Measurements from ENCODE around the gene CYB5R3.
"Not testable (repeated sequence)": the region's sequence is repeated elsewhere in the genome, so short reads cannot be mapped to it uniquely, and the experiment has no call there.

CYB5R3 gene

DNA sequence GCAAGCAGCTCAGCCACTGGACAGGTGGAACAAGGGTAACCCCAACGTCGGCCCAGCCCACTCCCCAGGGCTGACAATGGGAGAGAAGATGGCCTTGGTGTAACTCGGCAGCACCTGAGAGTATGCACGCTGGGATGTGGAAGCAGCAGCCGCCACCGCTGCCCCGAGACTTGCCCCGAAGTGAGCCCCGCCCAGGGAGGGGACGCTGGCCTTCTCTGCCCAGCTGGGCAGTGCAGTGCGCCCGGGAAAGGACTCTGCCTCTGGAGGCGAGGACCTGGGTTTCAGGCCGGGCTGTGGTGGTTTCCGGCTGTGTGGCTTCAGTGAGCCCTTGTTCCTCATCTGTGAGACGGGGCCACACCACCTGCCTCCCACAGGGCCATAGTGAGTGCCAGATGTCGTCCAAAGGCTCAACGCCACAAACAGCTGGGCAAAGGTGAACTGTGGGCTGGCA is 25.9 kb downstream of the CYB5R3 start:
- no peak for DNase-seq (ENCODE audit: low spot score)

DNA sequence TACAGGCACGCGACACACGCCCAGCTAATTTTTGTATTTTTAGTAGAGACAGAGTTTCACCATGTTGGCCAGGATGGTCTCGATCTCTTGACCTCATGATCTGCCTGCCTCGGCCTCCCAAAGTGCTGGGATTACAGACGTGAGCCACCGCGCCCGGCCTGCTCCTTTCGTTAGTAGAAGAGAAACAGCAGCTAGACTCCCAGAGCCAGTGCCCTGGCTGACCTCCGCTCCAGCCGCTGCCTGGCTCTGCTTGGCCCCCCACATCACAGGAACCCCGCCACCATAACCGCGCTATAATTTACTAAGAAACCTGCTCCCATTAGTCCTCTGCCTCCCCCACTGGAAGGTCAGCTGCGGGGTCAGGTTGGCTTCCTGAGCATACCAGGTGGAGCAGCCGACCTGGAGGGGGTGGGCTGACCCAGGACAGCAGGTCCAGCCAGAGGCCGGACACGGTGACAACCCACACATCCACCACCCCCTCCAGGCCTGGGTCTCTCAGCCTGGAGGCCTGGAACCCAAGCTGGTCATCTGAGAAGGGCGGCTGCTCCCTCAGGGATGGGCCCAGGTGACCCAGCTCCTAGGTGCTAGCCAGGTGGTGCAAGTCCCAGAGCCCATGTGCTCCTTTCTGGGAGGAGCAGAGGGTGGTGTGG is 27.0 kb downstream of the CYB5R3 start:
- DNase-seq (ENCODE audit: low spot score) = no peak

GRCh38 chr22:42621505-42622002 is 27.6 kb downstream of the CYB5R3 start:
- peak; percentile 62 for DNase-seq (ENCODE audit: low spot score)

DNA sequence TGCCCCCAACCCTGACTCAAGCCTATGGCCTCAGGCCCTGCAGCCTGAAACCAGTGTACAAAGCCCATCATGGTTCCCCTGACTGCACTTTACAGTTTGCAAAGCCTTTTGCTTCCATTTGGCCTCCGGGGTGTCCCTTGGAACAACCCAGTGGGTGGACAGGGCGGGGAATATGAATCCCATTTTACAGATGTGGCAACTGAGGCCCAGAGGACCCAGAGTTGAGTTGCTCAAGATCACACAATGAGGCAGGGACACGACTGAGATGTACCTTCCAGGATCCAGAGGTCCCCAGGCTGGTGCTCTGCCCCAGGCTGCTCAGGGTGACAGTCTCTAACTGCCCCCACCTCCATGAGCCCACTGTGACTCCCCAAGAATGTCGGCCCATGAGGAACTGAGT is 29.1 kb downstream of the CYB5R3 start:
- DNase-seq (ENCODE audit: low spot score) = no peak

DNA sequence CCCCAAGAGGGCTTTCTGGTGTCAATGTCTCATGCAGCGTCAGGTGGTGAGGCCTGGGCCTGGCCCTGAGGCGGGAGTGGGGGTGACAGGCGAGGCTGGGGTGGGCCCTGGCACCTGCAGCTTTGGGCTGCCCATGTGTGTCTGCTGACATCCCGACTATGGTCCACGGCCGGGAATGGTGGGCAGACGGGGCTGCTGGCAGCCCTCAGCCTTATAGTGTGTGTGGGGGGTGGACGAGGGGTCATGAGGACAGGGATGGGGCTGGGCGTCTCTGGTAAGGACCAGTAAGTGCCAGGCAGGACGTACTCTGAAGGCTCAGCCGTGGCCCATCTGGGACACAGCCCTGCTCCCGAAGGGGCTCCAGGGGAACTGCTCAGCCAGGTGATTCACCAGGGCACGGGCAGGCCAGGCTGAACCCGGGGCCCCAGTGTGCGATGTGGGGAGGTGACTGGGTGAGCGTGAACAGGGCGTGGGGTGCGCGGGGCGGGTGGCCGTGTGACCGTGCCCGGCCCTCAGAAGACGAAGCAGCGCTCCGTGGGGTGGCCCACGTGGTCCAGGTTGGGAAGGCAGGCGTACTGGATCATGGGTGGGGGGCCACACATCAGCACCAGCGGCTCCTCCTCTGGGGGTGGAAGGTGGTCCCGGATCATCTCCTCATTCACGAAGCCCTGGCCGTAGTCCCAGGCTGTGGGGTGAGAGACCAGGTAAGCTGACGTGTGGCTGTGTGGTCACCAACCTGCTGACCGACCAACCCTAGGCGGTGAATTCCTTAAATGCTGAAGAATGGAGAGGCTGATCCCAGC is 29.7 kb downstream of the CYB5R3 start:
- DNase-seq (ENCODE audit: low spot score) = no peak

- no peak for DNase-seq (ENCODE audit: low spot score)
Measured at GRCh38 chr22:42617155-42617983, 31.8 kb downstream of the CYB5R3 start.

GRCh38 chr22:42615860-42616175 is 33.4 kb downstream of the CYB5R3 start:
- not testable (repeated sequence) for DNase-seq (ENCODE audit: low spot score)

- peak; percentile 95 for DNase-seq (ENCODE audit: low spot score)
Measured at GRCh38 chr22:42615092-42615859, 33.9 kb downstream of the CYB5R3 start.

DNA sequence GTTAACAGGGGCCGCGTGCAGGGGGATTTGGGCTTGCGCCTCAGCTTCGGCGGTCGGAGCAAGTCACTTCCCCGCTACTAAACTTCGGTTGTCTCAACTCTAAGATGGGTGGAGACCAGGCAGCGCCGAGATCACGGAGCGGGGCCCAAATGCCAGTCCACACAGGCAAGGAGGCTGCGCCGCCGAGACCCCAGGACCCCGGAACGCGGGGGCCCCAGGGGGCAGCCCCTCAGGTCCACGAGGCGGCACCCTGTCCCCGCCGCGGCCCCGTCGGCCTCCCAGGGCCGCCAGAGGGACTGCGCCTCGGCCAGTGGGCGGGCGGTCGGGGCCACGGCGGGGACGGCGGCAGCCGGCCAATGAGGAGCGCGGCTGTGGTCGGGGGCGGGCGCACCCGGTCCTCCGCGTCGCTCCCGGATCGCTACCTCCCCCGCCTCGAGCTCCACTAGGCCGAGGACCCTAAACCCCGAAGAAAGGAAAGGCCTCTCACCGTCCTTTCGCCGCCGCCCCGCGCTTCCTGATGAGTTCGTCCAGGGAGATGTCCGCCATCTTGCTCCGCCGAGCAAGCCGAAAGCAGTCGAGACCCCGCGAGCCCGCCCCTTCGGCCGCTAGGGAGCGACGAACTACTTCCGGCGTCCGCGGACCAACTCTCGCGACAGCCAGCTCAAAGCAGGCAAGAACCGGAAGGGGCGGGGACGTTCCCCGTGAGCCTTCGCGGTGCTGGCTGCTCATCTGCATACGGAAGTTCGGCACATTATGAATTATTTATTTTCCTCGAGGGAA is 34.7 kb downstream of the CYB5R3 start, which contains the start of gene POLDIP3:
Gene POLDIP3, minus strand, starts transcription at position 572 of the 780 bp plus-strand sequence. Its CDS starts 26 bp downstream, at position 546.
- DNase-seq (ENCODE audit: low spot score) = peak; percentile 99

DNA sequence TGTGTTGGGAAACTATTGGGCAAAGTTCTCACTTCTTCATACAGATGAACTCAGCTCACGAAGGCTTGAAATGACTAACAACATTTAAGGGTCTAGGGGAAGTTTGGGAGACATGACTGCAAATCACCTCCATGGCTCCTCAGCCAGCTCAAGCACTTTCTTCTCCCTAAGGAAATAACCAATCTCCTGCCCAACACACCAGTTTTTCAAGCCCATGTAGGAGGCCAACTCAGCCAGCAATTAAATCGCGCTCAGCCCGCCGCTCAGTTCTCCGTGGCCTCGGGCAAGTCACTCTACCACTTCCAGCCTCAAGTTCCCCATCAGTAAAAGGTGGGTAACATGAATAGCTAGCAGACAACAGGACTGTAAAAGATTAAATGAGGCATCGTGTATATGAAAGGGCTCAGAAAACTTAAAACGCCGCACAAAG is 35.3 kb downstream of the CYB5R3 start:
- peak; percentile 49 for DNase-seq (ENCODE audit: low spot score)

- no peak for DNase-seq (ENCODE audit: low spot score)
Measured at GRCh38 chr22:42612336-42612735, 36.9 kb downstream of the CYB5R3 start.

GRCh38 chr22:42611051-42611450 is 38.1 kb downstream of the CYB5R3 start:
- no peak for DNase-seq (ENCODE audit: low spot score)

- no peak for DNase-seq (ENCODE audit: low spot score)
Measured at GRCh38 chr22:42610186-42610585, 39.0 kb downstream of the CYB5R3 start.

GRCh38 chr22:42608823-42609361 is 40.3 kb downstream of the CYB5R3 start:
- DNase-seq (ENCODE audit: low spot score) = no peak

DNA sequence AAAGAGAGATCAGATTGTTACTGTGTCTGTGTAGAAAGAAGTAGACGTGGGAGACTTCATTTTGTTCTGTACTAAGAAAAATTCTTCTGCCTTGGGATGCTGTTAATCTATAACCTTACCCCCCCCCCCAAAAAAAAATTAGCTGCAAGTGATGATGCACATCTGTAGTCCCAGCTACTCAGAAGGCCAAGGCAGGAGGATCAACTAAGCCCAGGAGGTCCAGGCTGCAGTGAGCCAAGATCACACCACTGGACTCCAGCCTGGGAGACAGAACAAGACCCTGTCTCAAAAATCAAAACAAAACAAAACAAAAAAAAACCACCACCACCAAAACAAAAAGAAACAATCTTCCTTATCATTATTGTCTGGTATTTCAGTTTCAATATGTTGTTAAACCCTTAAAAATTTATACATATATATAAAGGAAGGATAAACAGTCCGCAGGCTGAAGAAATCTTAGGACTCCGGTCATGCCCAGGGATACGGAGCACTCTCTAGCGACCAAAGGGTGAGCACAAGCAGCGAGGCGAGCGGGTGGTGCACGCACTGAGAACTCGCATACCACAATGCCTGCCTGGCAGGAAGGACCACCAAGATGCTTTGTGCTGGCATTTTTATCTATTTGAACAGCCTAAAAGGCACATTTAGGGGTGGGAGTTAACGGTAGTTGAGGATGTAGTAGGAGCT is 40.9 kb downstream of the CYB5R3 start:
- no peak for DNase-seq (ENCODE audit: low spot score)

GRCh38 chr22:42607641-42608040 is 41.6 kb downstream of the CYB5R3 start:
- not testable (repeated sequence) for DNase-seq (ENCODE audit: low spot score)

DNA sequence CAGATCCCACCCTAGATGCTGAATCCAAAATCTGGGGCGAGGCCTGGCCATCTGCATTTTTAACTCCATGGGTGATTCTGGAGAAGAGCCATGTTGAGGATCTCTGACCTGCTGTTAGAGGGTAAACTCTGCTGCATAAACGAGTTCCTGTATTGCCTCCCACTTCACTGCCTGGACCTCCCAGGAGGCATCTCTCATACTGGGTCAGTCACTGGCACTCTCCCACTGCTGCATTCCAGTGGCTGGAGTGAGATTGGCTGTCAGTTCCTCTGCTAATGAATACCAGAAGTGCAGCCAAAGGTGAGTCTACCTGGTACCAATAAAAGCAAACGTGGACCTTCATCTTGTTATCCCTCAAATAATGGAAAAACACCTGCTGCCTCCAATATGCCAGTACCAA is 44.8 kb downstream of the CYB5R3 start:
- DNase-seq (ENCODE audit: low spot score) = no peak

DNA sequence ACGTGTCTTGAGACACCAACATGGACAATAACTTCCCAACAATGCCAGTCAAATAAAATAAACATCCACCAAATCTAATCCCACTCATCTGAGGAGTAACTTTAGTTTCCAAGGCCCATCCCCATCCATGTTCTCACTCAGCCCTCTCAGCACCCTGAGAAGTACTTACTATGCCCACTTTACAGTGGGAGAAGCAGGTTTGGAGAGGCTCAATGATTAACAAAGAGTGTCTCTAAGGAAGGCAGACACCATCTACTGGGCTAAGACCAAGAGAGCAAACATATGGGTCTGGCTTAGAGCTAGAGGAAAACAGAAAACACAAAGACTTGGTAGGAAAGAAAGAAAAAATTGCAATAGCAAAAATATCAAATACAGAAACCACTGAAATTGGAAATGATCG is 45.8 kb downstream of the CYB5R3 start:
- DNase-seq (ENCODE audit: low spot score) = no peak

GRCh38 chr22:42602470-42602869 is 46.7 kb downstream of the CYB5R3 start:
- no peak for DNase-seq (ENCODE audit: low spot score)

- DNase-seq (ENCODE audit: low spot score) = no peak
Measured at GRCh38 chr22:42601879-42602465, 47.2 kb downstream of the CYB5R3 start.
